HG03575 (cell line): Measurements from ENCODE around the gene ARPC4.
"Not testable (repeated sequence)": the region's sequence is repeated elsewhere in the genome, so short reads cannot be mapped to it uniquely, and the experiment has no call there.

Source experiments
- ATAC-seq: cut with Tn5 transposase; IDR thresholded peaks from one replicate; pipeline ENCODE4 v1.9.1; 2021; ENCODE audit not compliant: unreplicated experiment, insufficient number of reproducible peaks, low FRiP score; ENCODE audit errors: extremely low read depth

ARPC4 gene

GRCh38 chr3:9769012-9769411, 23.9 kb upstream of the ARPC4 start:
- ATAC-seq: no peak

- no peak for ATAC-seq
Measured at GRCh38 chr3:9769426-9770275, 23.2 kb upstream of the ARPC4 start, which contains the start of gene CAMK1. Gene CAMK1 (minus strand): TSS chr3:9769947. CDS start chr3:9767749, 2,198 bp downstream.

GRCh38 chr3:9770276-9770812, 22.5 kb upstream of the ARPC4 start:
- ATAC-seq: no peak

DNA sequence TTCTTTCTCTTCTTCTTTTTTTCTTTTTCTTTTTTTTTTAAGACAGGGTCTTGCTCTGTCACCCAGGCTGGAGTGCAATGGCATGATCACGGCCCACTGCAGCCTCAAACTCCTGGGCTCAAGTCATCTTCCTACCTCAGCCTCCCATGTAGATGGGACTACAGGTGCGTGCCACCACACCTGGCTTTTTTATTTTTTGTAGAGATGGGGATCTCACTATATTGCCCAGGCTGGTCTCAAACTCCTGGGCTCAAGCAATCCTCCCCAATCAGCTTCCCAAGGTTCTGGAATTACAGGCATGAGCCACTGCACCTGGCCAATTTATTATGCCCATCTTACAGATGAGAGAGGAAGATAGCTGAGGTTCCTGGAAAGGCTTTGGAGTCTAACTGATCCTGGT, 21.9 kb upstream of the ARPC4 start:
- ATAC-seq: not testable (repeated sequence)

- ATAC-seq: no peak
Measured at GRCh38 chr3:9776896-9777693, 15.8 kb upstream of the ARPC4 start.

DNA sequence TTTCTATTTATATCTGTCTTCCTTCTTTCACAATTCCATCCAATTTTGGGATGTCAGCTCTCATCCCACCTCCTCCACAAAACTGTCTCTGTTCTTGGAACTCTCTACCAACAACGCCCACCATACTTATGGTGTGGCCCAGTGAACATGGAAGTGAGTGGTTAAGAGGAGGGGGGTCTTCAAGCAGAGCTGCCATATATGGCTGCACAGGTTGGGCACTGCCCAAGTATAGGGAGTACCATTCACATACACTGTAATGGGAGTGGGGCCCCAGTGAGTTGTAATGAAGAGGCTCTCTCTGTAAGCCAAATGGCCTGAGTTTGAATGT, 15.2 kb upstream of the ARPC4 start:
- ATAC-seq: no peak

- no peak for ATAC-seq
Measured at GRCh38 chr3:9778143-9779074, 14.5 kb upstream of the ARPC4 start.

GRCh38 chr3:9779075-9779593, 13.7 kb upstream of the ARPC4 start:
- no peak for ATAC-seq

DNA sequence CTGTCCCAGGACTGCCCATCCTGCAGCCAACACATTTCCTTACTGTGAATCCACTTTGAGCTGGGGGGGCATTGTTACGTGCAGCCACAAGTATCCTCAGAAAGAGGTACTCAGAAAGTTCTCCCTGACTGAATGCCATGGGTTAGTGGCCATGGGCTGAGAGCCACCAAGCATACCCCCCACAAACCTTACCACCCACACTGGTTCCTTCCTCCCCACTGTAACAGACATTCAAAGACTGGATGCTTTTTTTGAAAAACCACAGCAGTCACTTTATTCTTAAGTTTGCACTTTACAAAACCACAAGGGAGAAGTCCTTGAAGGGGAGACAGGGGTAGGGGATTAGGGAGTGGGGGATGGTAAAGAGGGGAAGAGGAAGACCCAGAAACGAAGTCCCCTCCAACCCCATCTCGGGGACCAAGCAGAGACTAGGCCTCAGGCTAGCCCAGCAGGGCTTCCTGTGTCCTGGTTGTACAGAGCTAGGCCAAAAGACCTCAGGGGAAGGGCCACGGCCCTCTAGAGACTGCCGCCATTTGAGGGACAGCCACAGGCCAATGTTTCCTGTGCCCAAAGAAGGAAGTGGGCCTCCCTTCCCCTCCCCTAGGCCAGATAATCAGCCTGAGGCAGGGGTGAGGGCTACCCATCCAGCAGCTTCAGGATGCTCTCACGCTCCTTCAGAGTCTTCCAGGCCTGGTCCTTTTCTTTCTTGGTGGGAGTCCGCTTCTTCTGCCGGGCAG, 13.0 kb upstream of the ARPC4 start:
- ATAC-seq: no peak

- ATAC-seq: no peak
Measured at GRCh38 chr3:9780458-9780812, 12.4 kb upstream of the ARPC4 start.

DNA sequence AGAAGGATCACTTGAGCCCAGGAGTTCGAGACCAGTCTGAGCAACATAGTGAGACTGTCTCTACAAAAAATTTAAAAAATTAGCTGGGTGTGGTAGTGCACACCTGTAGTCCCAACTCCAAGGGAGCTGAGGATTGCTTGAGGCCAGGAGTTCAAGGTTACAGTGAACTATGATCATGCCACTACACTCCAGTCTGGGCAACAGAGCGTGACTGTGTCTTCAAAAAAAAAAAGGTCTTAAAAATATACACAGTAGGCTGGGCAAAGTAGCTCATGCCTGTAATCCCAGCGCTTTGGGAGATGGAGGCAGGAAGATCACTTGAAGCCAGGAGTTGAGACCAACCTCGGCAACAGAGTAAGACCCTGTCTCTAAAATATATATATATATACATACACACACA, 12.0 kb upstream of the ARPC4 start:
- ATAC-seq: no peak

DNA sequence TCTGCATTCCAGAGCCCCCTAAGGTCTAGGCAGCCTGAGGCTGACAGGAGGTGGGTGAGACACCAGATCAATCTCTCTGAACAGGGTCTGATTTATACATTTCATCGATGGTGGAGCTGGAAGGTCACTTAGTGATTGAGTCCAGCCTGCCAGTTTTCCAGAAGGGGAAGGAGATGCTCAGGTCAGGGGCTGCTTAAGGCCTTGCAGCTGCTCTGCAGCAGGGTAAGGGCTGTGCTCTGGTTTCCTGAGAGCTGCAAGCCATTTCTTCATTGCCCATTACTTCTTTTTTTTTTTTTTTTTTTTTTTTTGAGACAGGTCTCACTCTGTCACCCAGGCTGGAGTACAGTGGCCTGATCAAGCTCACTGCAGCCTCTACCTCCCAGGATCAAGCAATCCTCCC, 11.3 kb upstream of the ARPC4 start:
- ATAC-seq: no peak

- no peak for ATAC-seq
Measured at GRCh38 chr3:9781978-9782603, 10.8 kb upstream of the ARPC4 start.

GRCh38 chr3:9782770-9783169, 10.1 kb upstream of the ARPC4 start:
- ATAC-seq: no peak

GRCh38 chr3:9783954-9784353, 8.9 kb upstream of the ARPC4 start:
- ATAC-seq: no peak

GRCh38 chr3:9784965-9785364, 7.9 kb upstream of the ARPC4 start:
- ATAC-seq: no peak

- no peak for ATAC-seq
Measured at GRCh38 chr3:9785602-9786001, 7.3 kb upstream of the ARPC4 start.

- ATAC-seq: no peak
Measured at GRCh38 chr3:9786209-9786739, 6.6 kb upstream of the ARPC4 start.
